Choroid plexus epithelial cell (primary cell): ENCODE results near the gene POP7.

Experiments used
- DNase-seq: peaks from one replicate; pipeline ENCODE4 v3.0.0-alpha.2; 2010; ENCODE audit warnings: low read depth
- H3K4me3 ChIP-seq: 2 replicates; pipeline ENCODE4 v1.5.1; 2011; ENCODE audit warnings: low read depth, mild to moderate bottlenecking, control low read depth, low read length, moderate library complexity
- CTCF ChIP-seq: conservative IDR thresholded peaks from 2 replicates; pipeline ENCODE4 v1.5.1; 2011; ENCODE audit warnings: low read depth, mild to moderate bottlenecking, control low read depth, inconsistent platforms, low read length, moderate library complexity

POP7 gene

GRCh38 chr7:100736671-100737070 is 30.8 kb downstream of the POP7 start:
- H3K4me3 ChIP-seq = no peak overlapping the region
- TF ChIP-seq CTCF = no peak
- DNase-seq = no peak

- H3K4me3 ChIP-seq = no peak overlapping the region
- TF ChIP-seq CTCF = no peak
- no peak for DNase-seq
Observed at GRCh38 chr7:100739934-100740333, 34.0 kb downstream of the POP7 start.

GRCh38 chr7:100744605-100745004 is 38.7 kb downstream of the POP7 start:
- no peak for TF ChIP-seq CTCF
- DNase-seq = no peak
- no peak overlapping the region for H3K4me3 ChIP-seq

GRCh38 chr7:100745184-100745583 is 39.3 kb downstream of the POP7 start:
- H3K4me3 ChIP-seq = peak overlapping the region; percentile 61
- peak; percentile 64 for DNase-seq
- TF ChIP-seq CTCF = no peak

GRCh38 chr7:100752994-100753393 is 47.1 kb downstream of the POP7 start:
- H3K4me3 ChIP-seq = no peak overlapping the region
- no peak for DNase-seq
- no peak for TF ChIP-seq CTCF

- peak; percentile 9 for DNase-seq
- H3K4me3 ChIP-seq = no peak overlapping the region
- no peak for TF ChIP-seq CTCF
Observed at GRCh38 chr7:100753750-100754149, 47.8 kb downstream of the POP7 start.
